ENCODE measurements around the gene KRT34.

KRT34 gene

GRCh38 chr17:41417576-41418015 lies 35.5 kb upstream of the KRT34 start:
- no peaks in the 10 kb centered on the region for H3K79me2 ChIP-seq (ENCODE audit: insufficient read depth, low read length)
- no peaks in the 10 kb centered on the region for H3F3A ChIP-seq (ENCODE audit: insufficient read depth)
- H3K27ac ChIP-seq (ENCODE audit: low read depth, low read length), result no peak overlapping the region
- no peaks in the 10 kb centered on the region for H3K36me3 ChIP-seq (ENCODE audit: low read length)
- no peak overlapping the region for H3K4me2 ChIP-seq (ENCODE audit: low read depth, low read length, poor library complexity, severe bottlenecking)
- H3K9me2 ChIP-seq (replicated peaks; ENCODE audit: insufficient read depth, low read length), result no peaks in the 10 kb centered on the region
- H4K20me1 ChIP-seq (ENCODE audit: low read depth, low read length), result no peaks in the 10 kb centered on the region
- no peak overlapping the region for H2AFZ ChIP-seq (ENCODE audit: low read depth, low read length, severe bottlenecking)
- no peak overlapping the region for H3K9ac ChIP-seq (ENCODE audit: low read length)
- no peaks in the 10 kb centered on the region for H3K9me3 ChIP-seq (ENCODE audit: insufficient read depth, low read length)
- no peak overlapping the region for H3K4me3 ChIP-seq (ENCODE audit: insufficient read depth, low read length, poor library complexity, severe bottlenecking)
- TF ChIP-seq, protein P1, sequence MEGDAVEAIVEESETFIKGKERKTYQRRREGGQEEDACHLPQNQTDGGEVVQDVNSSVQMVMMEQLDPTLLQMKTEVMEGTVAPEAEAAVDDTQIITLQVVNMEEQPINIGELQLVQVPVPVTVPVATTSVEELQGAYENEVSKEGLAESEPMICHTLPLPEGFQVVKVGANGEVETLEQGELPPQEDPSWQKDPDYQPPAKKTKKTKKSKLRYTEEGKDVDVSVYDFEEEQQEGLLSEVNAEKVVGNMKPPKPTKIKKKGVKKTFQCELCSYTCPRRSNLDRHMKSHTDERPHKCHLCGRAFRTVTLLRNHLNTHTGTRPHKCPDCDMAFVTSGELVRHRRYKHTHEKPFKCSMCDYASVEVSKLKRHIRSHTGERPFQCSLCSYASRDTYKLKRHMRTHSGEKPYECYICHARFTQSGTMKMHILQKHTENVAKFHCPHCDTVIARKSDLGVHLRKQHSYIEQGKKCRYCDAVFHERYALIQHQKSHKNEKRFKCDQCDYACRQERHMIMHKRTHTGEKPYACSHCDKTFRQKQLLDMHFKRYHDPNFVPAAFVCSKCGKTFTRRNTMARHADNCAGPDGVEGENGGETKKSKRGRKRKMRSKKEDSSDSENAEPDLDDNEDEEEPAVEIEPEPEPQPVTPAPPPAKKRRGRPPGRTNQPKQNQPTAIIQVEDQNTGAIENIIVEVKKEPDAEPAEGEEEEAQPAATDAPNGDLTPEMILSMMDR (IDR thresholded peaks at IDR 0.05; ENCODE audit: insufficient read depth, low read length, poor library complexity, severe bottlenecking), result peak; percentile 53
- TF ChIP-seq EZH2phosphoT487 (conservative IDR thresholded peaks at IDR 0.05; ENCODE audit: low read length), result no peak
- H3K27me3 ChIP-seq (ENCODE audit: low read length), result no peaks in the 10 kb centered on the region

DNA sequence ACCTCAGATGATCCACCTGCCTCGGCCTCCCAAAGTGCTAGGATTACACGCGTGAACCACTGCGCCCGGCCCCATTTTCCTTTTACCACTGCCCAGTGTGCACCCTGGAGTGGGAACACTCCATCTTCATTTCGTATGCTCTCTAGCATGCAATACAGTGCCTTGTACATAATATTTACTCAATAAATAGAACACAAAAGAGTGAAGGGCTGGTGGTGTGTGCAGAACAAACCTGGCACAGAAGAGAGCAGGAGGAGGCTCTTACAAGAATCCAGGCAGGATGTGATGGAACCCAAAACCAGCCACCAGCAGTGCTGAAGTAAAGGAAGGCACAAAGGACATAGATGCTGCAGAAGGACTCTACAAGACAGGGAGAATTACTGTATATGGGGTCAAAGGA lies 35.0 kb upstream of the KRT34 start:
- H3K27ac ChIP-seq (ENCODE audit: low read depth, low read length), result no peak overlapping the region
- no peak overlapping the region for H2AFZ ChIP-seq (ENCODE audit: low read depth, low read length, severe bottlenecking)
- H3K4me2 ChIP-seq (ENCODE audit: low read depth, low read length, poor library complexity, severe bottlenecking), result no peak overlapping the region
- H3K27me3 ChIP-seq (ENCODE audit: low read length), result no peaks in the 10 kb centered on the region
- TF ChIP-seq EZH2phosphoT487 (conservative IDR thresholded peaks at IDR 0.05; ENCODE audit: low read length), result no peak
- TF ChIP-seq, protein P1 (IDR thresholded peaks at IDR 0.05; ENCODE audit: insufficient read depth, low read length, poor library complexity, severe bottlenecking), result no peak
- H3K36me3 ChIP-seq (ENCODE audit: low read length), result no peaks in the 10 kb centered on the region
- H3K9me3 ChIP-seq (ENCODE audit: insufficient read depth, low read length), result no peaks in the 10 kb centered on the region
- no peak overlapping the region for H3K9ac ChIP-seq (ENCODE audit: low read length)
- no peak overlapping the region for H3K4me3 ChIP-seq (ENCODE audit: insufficient read depth, low read length, poor library complexity, severe bottlenecking)
- H3K9me2 ChIP-seq (replicated peaks; ENCODE audit: insufficient read depth, low read length), result no peaks in the 10 kb centered on the region
- H3K79me2 ChIP-seq (ENCODE audit: insufficient read depth, low read length), result no peaks in the 10 kb centered on the region
- no peaks in the 10 kb centered on the region for H3F3A ChIP-seq (ENCODE audit: insufficient read depth)
- no peaks in the 10 kb centered on the region for H4K20me1 ChIP-seq (ENCODE audit: low read depth, low read length)

DNA sequence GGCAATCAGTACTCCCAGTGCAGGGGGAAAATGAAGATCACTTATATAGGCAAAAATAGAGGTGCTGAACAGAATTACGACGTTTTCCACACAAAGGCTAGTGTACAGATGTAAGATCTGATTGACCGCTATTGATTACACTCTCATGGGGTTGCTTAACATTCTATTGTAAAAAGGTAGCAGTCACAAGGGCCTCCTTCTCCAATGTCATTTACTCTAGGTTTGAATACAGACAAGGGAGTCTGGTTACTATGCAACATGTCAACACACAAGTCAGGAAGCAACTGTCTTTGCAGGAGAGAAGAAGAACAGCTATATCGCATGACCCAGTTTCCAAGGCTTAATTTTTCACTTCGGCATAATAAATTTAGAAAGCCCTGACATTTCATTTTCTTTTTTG lies 34.4 kb upstream of the KRT34 start:
- Histone ChIP-seq H3K79me2 (ENCODE audit: insufficient read depth, low read length) (no peaks in the 10 kb centered on the region), H3K4me3 (ENCODE audit: insufficient read depth, low read length, poor library complexity, severe bottlenecking) (no peak overlapping the region), H3K9ac (ENCODE audit: low read length) (no peak overlapping the region), H3K9me3 (ENCODE audit: insufficient read depth, low read length) (no peaks in the 10 kb centered on the region), H4K20me1 (ENCODE audit: low read depth, low read length) (no peaks in the 10 kb centered on the region), H3K9me2 (replicated peaks; ENCODE audit: insufficient read depth, low read length) (no peaks in the 10 kb centered on the region), H3K27me3 (ENCODE audit: low read length) (no peaks in the 10 kb centered on the region), H3F3A (ENCODE audit: insufficient read depth) (no peaks in the 10 kb centered on the region), H3K36me3 (ENCODE audit: low read length) (no peaks in the 10 kb centered on the region), H3K4me2 (ENCODE audit: low read depth, low read length, poor library complexity, severe bottlenecking) (no peak overlapping the region), H3K27ac (ENCODE audit: low read depth, low read length) (no peak overlapping the region), H2AFZ (ENCODE audit: low read depth, low read length, severe bottlenecking) (no peak overlapping the region)
- no peak for TF ChIP-seq EZH2phosphoT487 (conservative IDR thresholded peaks at IDR 0.05; ENCODE audit: low read length)
- TF ChIP-seq, protein P1 (IDR thresholded peaks at IDR 0.05; ENCODE audit: insufficient read depth, low read length, poor library complexity, severe bottlenecking), result no peak
